HG02885 (cell line): ENCODE data around the gene RUVBL2.

Experiments
- ATAC-seq: cut with Tn5 transposase; IDR thresholded peaks from one replicate; pipeline ENCODE4 v1.9.1; 2021; ENCODE audit warnings: mild to moderate bottlenecking; ENCODE audit not compliant: unreplicated experiment, poor library complexity

Gene RUVBL2

DNA sequence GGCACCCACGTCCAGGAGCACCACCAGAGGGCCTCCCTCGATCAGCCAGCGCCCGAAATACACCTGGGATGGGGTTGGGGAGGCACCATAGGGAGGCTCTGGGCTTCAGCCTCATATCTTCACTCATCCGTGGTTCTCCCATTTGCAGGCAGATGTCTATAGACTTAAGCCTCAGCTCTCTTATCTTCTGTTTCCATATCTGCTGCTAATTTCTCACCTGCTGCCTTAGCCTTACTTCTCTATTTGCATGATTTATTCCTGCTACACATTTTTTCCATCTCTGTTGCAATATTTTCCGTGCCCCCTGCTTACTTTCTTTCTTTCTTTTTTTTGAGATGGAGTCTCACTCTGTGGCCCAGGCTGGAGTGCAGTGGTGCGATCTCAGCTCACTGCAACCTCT is 6.4 kb upstream of the RUVBL2 start:
- no peak for ATAC-seq

- no peak for ATAC-seq
Measured at GRCh38 chr19:48988286-48988685, 5.4 kb upstream of the RUVBL2 start.

DNA sequence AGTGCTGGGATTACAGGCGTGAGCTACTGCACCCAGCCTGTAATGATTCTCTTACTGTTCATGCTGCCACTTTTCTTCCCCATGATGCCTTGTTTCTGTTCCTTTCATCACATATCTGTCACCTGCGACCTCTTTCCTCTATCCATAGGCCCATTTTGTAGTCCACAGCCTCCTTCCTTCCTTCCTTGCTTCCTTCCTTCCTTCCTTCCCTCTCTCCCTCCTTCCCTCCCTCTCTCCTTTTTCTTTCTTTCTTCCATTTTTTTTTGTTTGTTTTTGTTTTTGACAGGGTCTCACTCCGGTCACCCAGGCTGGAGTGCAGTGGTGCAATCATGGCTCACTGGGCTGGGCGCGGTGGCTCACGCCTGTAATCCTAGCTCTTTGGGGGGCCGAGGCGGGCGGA is 4.8 kb upstream of the RUVBL2 start:
- ATAC-seq = no peak

DNA sequence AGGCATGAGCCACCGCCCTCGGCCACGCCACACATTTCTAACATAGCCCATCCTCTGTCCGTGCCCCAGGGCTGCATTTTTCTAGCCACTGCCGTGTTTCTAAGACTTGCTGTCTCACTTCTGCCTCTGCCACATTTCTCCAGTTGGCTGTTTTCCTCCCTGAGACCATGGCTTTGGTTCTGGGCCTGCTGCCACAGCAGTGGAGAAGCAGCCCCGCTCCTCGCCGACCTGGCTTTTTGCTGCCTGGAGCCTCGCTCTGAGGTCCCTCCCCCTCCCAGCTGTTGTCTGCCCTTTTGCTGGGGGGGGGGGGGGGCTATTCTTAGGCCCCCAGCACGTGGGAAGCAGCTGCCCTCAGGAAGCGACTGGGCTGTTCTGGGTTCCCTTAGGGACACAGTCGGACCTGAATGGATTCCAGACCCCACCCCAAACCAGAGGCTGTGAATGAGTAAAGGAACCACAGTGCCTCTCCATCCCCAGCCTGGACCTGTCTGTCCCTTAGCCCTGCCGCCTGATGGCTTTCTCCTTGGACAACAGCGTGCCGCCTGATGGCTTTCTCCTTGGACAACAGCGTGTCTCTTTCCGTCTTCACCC is 3.9 kb upstream of the RUVBL2 start:
- ATAC-seq = no peak

- no peak for ATAC-seq
Measured at GRCh38 chr19:48990400-48990799, 3.3 kb upstream of the RUVBL2 start.

- no peak for ATAC-seq
Measured at GRCh38 chr19:48991011-48991609, 2.6 kb upstream of the RUVBL2 start.

DNA sequence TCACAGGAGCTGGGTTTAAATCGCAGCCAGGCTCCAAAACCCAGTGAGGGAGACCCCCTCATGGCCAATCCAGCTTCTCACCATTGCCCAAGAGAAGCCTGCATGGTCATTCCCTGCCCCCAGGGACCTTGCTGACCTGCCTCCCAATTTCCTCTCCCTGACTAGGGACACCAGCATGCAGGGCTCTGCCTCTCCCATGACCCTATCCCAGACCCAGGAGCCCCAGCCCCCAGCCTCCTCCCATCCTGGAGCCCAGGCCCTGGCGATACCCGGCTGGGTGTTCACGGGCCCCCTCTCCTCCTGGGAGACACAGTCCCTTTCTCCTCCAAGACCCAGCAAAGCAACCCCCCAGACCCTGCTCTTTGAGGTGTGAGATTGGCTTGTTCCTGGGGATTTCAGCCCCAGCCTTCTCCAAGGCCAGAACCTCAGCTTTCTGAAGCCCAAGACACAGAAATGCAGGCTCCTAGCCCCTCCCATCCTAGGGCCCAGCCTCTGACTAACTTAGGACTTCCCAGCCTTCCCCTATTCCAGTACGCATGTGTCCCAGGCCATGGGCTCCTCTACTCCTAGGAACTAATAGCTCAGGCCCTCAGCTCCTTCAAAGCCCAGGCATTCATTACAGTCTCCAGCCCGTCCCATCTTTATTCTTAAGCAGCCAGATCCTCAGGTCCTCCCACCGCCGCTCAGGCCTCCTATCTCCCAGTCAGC is 1.7 kb upstream of the RUVBL2 start:
- no peak for ATAC-seq

DNA sequence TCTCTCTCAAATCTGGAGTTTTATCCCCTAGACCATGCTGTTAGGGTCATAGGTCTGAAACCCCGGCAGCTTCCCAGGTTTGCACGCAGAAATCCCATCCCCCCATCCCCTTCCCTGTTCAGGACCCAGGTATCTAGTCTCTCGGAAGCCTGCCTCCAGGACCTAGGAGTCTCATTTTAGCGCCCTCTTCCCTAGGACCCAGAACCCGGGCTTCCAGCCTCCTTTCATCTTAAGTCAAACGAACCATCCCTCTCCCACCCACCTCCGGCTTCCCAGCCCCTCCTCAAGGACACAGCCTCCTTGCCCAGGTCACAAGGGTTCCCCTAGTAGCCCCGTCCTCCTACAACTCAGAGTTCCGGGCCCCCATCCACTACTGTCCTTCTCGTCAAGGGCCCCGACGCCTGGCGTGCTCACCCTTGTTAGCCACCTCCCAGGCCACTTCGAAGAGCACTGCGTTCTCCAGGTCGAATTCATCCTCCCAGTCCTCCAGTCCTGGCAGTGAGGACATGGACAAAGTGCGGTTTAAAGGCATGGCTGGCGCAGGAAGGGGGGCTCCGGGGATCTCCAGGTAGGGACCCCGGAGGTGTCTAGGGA is 1.0 kb upstream of the RUVBL2 start:
- ATAC-seq = no peak

GRCh38 chr19:48994035-48994386 is 324 bp downstream of the RUVBL2 start:
- ATAC-seq = no peak

GRCh38 chr19:48997972-48998371 is 4.3 kb downstream of the RUVBL2 start:
- ATAC-seq = no peak

- ATAC-seq = no peak
Measured at GRCh38 chr19:48999481-49000325, 6.0 kb downstream of the RUVBL2 start.

- no peak for ATAC-seq
Measured at GRCh38 chr19:49004133-49004532, 10.4 kb downstream of the RUVBL2 start.

- no peak for ATAC-seq
Measured at GRCh38 chr19:49004964-49005614, 11.4 kb downstream of the RUVBL2 start.

- ATAC-seq = no peak
Measured at GRCh38 chr19:49006905-49007304, 13.2 kb downstream of the RUVBL2 start.

GRCh38 chr19:49009828-49010227 is 16.1 kb downstream of the RUVBL2 start:
- ATAC-seq = no peak

DNA sequence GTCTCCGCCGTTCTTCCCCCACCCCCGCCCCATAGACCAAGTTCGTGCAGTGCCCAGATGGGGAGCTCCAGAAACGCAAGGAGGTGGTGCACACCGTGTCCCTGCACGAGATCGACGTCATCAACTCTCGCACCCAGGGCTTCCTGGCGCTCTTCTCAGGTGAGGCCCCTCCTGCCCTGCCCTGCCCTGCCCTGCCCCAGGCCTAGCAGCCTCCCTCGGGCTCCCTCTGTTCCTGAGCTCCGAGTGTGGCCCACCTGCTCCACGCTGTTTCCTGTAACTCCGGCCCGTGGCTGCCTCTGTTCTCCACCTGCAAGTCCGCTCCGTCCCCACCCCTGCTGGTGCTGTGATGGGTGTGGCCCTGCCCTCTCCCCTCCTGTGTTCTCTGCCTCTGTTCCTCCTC is 16.8 kb downstream of the RUVBL2 start:
- no peak for ATAC-seq

- ATAC-seq = no peak
Measured at GRCh38 chr19:49011194-49011593, 17.5 kb downstream of the RUVBL2 start.

GRCh38 chr19:49014123-49014869 is 20.6 kb downstream of the RUVBL2 start:
- no peak for ATAC-seq

- no peak for ATAC-seq
Measured at GRCh38 chr19:49014870-49015255, 21.2 kb downstream of the RUVBL2 start.
